ENCODE measurements around the gene SOHLH1.

DNA sequence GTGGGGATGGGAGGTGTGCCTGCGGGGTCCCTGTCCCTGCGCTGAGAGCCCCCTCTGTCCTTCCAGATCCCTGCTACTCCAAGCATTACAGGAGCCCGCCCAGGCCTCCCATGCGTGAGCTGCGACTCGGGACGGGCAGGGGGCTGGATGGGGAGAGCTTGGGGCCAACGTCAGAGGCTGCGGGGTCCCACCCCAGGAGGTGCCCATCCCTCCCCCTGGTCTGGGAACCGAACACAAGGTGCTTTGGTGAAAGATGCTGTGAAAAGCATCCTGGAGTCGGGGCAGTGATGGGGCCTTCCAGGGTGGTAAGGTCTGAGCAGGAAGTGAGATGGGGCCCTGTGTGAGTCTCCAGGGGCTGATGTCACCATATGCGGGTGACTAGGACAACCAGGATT is 33.5 kb downstream of the SOHLH1 start:
- no peak for TF ChIP-seq POLR2A (IDR thresholded peaks at IDR 0.05; ENCODE audit: low read length)
- no peak for TF ChIP-seq GATA1 (IDR thresholded peaks at IDR 0.05; ENCODE audit: low read depth, low read length)
